Middle frontal gyrus (tissue), 1 donor: ENCODE results near the gene TET3.

Source experiments
- DNase-seq: peaks from one replicate; pipeline ENCODE4 v3.0.0-alpha.2; 2015; ENCODE audit warnings: low spot score; ENCODE audit errors: extremely low spot score

TET3 gene

DNA sequence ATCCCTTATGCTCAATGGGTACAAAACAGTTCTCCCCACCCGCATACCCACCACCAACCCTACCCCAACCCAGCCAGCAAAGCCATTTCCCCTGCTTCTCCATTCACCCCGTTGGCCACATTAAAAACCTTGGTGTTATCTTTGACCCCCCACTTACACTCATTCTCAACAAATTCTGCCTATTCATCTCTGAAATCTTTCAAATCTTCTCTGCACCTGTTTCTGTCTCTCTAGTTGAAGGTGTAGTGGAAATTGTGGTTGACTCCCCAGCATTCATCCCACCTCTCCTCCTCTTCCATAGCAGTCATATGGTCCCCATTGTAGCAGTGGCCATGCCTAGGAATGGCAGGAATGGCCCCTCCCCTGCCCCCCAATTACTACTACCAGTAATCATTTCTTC lies 20.5 kb upstream of the TET3 start:
- DNase-seq = no peak

GRCh38 chr2:73965053-73965452 lies 19.7 kb upstream of the TET3 start:
- no peak for DNase-seq

GRCh38 chr2:73968357-73968937 lies 16.3 kb upstream of the TET3 start:
- DNase-seq = no peak

DNA sequence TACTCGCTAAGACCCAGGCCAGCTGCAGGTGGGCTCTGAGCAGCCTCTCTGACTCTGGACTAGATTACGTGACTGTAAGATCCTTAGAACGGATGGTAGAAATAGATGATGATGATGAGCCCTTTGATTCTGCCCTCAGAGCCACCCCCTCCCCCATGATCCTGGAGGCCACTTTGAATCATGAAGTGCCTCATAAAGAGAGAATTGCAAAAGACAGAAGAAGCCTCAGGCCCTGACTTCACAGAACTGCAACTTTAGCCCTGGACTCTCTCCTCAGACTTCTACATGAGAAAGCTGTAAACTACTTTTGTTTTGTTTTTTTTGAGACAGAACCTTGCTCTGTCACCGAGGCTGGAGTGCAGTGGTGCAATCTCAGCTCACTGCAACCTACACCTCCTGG lies 15.4 kb upstream of the TET3 start:
- no peak for DNase-seq

GRCh38 chr2:73970141-73970803 lies 14.4 kb upstream of the TET3 start:
- no peak for DNase-seq

- no peak for DNase-seq
These were observed 13.7 kb upstream of the TET3 start for GRCh38 chr2:73970850-73971471.

- no peak for DNase-seq
These were observed 13.0 kb upstream of the TET3 start for GRCh38 chr2:73971722-73972121.

DNA sequence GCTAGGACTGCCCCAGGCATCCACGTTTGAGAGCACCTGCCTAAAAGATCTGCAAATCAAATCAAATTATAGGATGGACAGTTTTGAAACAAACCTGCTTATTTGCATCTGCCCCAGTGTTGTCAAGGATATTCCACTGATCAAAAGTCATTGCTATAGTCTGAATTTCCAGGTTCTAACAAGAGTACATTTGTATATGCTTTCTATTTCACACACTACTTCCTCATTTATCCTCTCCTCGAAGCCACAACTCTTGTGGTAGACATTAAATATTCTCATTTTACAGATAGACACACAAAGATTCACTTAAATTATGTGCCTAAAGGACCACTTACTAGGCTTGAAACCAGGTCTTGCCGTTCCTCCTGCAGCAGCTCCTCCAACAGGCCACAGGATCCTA lies 11.9 kb upstream of the TET3 start:
- DNase-seq = no peak

DNA sequence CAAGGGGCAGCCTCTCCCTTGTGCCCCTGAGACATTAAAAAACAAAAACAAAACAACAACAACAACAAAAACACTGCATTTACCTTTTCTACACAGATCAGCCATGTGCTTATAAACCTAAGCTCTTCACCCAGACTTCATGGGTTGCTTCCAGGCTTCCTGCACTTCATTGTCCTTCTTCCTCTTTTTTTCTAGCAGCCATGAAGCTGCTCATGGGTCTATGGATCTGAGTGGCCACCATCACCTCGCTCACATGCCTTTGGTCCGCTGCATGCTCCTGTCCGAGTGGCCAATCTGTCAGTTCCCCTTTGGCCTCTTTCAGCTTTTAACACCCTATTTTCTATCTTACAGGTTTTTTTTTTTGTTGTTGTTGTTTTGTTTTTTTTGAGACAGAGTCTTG lies 9.0 kb upstream of the TET3 start:
- DNase-seq = no peak

GRCh38 chr2:73976803-73977202 lies 7.9 kb upstream of the TET3 start:
- no peak for DNase-seq

GRCh38 chr2:73977466-73977865 lies 7.2 kb upstream of the TET3 start:
- DNase-seq = no peak

- no peak for DNase-seq
These were observed 5.7 kb upstream of the TET3 start for GRCh38 chr2:73979021-73979420.

DNA sequence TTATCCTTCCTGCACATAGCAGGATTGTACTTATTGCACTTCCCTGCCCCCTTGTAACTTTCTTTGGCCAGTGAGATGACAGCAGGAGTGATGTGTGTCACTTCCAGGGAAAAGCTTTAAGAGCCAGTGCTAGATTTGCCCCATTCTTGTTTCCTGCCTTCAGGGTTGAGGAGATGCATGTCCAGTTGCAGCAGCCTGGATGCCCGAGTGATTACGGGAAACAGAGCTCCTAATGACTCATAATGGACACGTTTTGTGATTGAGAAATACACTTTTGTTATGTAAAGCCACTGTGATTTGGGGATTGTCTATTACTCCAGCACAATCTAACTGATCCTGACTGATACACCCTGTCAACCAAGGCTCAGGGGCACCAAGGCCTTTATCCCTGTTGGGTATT lies 5.0 kb upstream of the TET3 start:
- DNase-seq = no peak

DNA sequence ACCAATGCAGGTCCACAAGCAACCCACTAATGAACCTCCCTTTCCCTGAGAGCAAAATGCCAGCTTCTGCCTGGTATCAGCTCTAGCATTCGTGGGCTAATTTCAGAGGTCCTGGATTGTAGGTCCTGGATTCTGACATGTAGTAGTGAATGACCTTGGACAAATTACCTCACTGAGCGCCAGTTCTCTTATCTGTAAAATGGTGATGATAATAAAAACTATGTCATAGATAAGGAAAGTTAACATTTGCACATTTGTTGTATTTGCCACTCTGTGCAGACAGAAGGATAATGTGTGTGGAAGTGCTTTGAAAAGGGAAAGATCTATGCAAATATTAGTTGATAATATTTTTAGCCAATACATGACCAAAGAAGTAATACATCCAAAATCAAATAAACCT lies 4.1 kb upstream of the TET3 start:
- no peak for DNase-seq

- DNase-seq = no peak
These were observed 3.4 kb upstream of the TET3 start for GRCh38 chr2:73981081-73982001.

DNA sequence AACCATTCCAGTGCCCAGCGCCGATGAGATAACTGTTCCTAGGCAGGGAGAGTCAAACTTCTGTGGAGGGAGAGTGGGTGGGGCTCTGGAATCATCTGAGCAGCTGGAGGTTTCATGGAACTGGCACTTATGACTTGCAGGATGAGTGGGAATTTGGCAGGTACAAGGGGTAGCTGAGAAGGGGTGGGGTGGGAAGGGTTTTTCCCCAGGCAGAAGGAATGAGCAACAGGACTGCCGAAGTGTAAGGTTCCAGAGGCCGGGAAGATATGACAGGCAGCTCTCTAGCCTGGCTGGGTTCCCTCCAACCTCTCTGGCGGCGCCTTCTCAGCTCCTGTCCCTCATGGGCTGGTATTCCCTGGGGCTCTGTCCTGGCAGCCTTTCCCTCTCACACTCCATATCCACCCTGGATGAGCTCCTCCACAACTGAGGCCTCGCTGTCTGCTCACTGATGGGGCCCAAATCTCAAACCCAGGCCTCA lies 2.5 kb upstream of the TET3 start:
- no peak for DNase-seq

GRCh38 chr2:73983322-73984202 lies 1.1 kb upstream of the TET3 start:
- no peak for DNase-seq

DNA sequence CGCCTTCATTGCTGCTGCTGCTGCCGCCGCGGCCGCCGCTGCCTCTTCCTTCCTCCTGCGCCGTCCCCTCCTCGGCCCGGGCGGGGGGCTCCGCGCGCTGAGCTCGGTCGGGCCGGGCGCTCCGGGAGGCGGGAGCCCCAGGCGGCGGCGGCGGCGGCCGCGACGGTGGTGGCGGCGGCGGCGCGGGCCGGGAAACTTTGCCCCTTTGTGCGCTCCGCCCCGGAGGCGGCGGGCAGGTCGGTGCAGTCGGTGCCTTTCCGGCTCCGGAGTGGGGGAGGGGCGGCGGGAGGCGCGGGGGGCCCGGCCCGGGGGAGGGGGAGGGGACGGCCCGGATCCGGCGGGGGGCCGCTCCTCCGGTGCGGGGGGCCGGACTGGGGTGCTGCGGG lies 205 bp downstream of the TET3 start:
- DNase-seq = no peak

- DNase-seq = no peak
These were observed 786 bp downstream of the TET3 start for GRCh38 chr2:73985308-73986084.

DNA sequence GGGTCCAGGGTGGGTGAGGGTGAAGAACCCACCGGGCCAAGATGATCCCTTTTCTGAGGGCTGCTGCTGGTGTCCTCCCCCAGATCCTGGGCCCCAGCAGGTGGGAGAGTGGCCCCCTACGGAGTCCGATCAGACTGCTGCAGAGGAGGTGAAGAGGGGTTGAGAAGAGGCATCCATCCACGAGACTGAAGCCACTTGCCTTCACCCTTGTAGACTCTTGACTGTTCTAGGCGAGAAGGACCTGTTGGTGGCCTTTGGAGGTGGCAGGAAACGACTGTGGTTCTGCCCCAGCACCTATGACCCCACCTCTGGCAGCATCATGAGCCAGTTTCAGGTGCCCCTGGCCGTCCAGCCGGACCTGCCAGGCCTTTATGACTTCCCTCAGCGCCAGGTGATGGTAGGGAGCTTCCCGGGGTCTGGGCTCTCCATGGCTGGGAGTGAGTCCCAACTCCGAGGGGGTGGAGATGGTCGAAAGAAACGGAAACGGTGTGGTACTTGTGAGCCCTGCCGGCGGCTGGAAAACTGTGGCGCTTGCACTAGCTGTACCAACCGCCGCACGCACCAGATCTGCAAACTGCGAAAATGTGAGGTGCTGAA lies 1.5 kb downstream of the TET3 start:
- no peak for DNase-seq
